ENCODE results near the gene CCDC92B.

CCDC92B gene

GRCh38 chr17:2777242-2777867 is 27.9 kb upstream of the CCDC92B start:
- peak; percentile 57 for DNase-seq

GRCh38 chr17:2776589-2777241 is 27.3 kb upstream of the CCDC92B start:
- peak; percentile 83 for DNase-seq

- DNase-seq, result no peak
Measured at GRCh38 chr17:2775206-2775605, 25.8 kb upstream of the CCDC92B start.

- DNase-seq, result peak; percentile 79
Measured at GRCh38 chr17:2770129-2770528, 20.7 kb upstream of the CCDC92B start.

- no peak for DNase-seq
Measured at GRCh38 chr17:2758870-2759269, 9.4 kb upstream of the CCDC92B start.

- peak; percentile 52 for DNase-seq
Measured at GRCh38 chr17:2755891-2756724, 6.7 kb upstream of the CCDC92B start.

- DNase-seq, result no peak
Measured at GRCh38 chr17:2751491-2751890, 2.0 kb upstream of the CCDC92B start.

- no peak for DNase-seq
Measured at GRCh38 chr17:2750721-2751120, 1.3 kb upstream of the CCDC92B start.

GRCh38 chr17:2749784-2750181 is 331 bp upstream of the CCDC92B start:
- DNase-seq, result no peak

- no peak for DNase-seq
Measured at GRCh38 chr17:2745317-2746037, 4.0 kb downstream of the CCDC92B start.

- DNase-seq, result no peak
Measured at GRCh38 chr17:2737693-2738092, 11.8 kb downstream of the CCDC92B start.

- peak; percentile 44 for DNase-seq
Measured at GRCh38 chr17:2736956-2737355, 12.5 kb downstream of the CCDC92B start.

GRCh38 chr17:2735896-2736295 is 13.6 kb downstream of the CCDC92B start:
- DNase-seq, result peak; percentile 25

GRCh38 chr17:2734939-2735338 is 14.5 kb downstream of the CCDC92B start:
- peak; percentile 99 for DNase-seq

GRCh38 chr17:2731807-2732206 is 17.6 kb downstream of the CCDC92B start:
- DNase-seq, result no peak

GRCh38 chr17:2730764-2731353 is 18.6 kb downstream of the CCDC92B start:
- no peak for DNase-seq

- DNase-seq, result no peak
Measured at GRCh38 chr17:2724784-2725164, 24.7 kb downstream of the CCDC92B start.

GRCh38 chr17:2723997-2724783 is 25.3 kb downstream of the CCDC92B start:
- no peak for DNase-seq

GRCh38 chr17:2723505-2723996 is 25.9 kb downstream of the CCDC92B start:
- DNase-seq, result no peak

GRCh38 chr17:2722611-2723010 is 26.8 kb downstream of the CCDC92B start:
- DNase-seq, result no peak

- no peak for DNase-seq
Measured at GRCh38 chr17:2721603-2722002, 27.8 kb downstream of the CCDC92B start.

- no peak for DNase-seq
Measured at GRCh38 chr17:2719861-2720260, 29.6 kb downstream of the CCDC92B start.

All from NCI-H2171 treated with DMSO at 0.1 percent for 48 hours (cell line).